ENCODE data around the gene MRTO4.
A peak's percentile ranks its signal among the peaks of the same experiment; 100 is the strongest.

Gene MRTO4

DNA sequence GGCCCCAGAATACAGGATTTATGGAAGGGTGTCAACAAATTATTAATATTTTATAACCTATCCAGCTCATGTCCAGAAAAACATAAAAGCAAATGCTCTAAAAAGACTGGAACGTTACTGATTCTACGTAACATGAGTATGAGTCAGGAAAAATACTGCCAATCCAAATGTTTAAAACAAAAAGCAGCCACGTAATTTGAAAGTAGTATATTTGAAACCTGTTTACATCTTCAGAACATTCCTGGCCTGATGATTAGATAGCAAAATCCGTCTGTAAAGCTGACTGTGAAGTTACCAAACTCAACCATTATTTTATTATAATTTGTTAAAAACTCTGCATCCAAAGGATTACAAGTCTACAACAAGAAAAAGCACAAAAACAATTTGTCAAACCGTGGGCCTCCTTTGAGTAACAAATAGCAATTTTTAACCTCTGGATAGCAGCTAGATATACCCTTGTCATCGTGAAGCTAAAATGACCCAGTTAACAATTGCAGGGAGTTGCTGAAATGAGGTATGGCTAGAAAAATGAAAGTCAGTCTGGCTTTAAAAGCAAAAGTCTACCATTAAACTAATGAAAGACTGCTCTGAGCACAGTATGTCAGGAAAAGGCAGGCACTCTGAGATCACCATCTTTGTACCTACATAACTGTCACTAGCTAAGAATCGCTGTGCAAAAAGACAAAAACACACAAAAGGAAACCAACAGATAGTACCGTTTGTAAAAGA is 42.7 kb upstream of the MRTO4 start:
- no peak for TF ChIP-seq TEAD4 (IDR thresholded peaks at IDR 0.05)
- no peak for TF ChIP-seq YY1 (IDR thresholded peaks at IDR 0.05; ENCODE audit: low read depth)
- TF ChIP-seq, protein P1, sequence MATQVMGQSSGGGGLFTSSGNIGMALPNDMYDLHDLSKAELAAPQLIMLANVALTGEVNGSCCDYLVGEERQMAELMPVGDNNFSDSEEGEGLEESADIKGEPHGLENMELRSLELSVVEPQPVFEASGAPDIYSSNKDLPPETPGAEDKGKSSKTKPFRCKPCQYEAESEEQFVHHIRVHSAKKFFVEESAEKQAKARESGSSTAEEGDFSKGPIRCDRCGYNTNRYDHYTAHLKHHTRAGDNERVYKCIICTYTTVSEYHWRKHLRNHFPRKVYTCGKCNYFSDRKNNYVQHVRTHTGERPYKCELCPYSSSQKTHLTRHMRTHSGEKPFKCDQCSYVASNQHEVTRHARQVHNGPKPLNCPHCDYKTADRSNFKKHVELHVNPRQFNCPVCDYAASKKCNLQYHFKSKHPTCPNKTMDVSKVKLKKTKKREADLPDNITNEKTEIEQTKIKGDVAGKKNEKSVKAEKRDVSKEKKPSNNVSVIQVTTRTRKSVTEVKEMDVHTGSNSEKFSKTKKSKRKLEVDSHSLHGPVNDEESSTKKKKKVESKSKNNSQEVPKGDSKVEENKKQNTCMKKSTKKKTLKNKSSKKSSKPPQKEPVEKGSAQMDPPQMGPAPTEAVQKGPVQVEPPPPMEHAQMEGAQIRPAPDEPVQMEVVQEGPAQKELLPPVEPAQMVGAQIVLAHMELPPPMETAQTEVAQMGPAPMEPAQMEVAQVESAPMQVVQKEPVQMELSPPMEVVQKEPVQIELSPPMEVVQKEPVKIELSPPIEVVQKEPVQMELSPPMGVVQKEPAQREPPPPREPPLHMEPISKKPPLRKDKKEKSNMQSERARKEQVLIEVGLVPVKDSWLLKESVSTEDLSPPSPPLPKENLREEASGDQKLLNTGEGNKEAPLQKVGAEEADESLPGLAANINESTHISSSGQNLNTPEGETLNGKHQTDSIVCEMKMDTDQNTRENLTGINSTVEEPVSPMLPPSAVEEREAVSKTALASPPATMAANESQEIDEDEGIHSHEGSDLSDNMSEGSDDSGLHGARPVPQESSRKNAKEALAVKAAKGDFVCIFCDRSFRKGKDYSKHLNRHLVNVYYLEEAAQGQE (IDR thresholded peaks at IDR 0.05; ENCODE audit: low read depth) = no peak
- TF ChIP-seq NFIC (IDR thresholded peaks at IDR 0.05) = no peak
- no peak for TF ChIP-seq EGR1 (IDR thresholded peaks at IDR 0.05)
- no peak for TF ChIP-seq CEBPB (IDR thresholded peaks at IDR 0.05)

DNA sequence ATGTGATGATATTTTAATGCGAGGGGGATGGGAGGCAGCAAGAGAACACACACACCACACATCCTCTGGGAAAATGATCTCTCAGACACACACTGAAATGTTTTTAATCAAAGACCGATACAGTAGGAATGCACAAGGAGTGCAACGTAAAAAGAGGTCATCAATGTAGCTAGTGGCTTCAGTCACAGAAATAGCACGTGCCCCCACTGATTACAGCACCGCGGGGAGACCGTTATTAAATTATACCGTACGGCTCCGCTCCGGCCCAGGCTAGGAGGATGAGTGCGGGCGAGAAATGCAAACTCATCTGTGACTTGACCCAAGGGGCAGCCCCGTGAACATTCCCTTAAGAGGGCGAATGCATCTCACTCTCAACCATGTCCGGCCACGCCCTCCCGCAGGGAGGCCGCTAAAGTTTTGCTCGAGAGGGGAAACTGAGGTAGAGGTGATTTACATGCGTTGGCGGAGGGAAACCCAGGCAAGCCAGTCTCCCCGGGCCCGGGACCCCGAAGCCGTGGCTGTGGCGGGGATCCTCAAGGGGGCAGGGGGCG is 42.1 kb upstream of the MRTO4 start:
- TF ChIP-seq, protein P1 (IDR thresholded peaks at IDR 0.05; ENCODE audit: low read depth) = no peak
- TF ChIP-seq NFIC (IDR thresholded peaks at IDR 0.05) (no peak), TCF12 (IDR thresholded peaks at IDR 0.05; ENCODE audit: low read depth) (no peak; the same call in 1 of the 2 replicates), CREB1 (IDR thresholded peaks at IDR 0.05; ENCODE audit: low read depth) (no peak), TAF1 (IDR thresholded peaks at IDR 0.05; ENCODE audit: low read depth) (no peak), EP300 (IDR thresholded peaks at IDR 0.05; ENCODE audit: borderline replicate concordance) (no peak), RAD21 (IDR thresholded peaks at IDR 0.05; ENCODE audit: low read depth) (no peak), YY1 (IDR thresholded peaks at IDR 0.05; ENCODE audit: low read depth) (no peak), CEBPB (IDR thresholded peaks at IDR 0.05) (no peak), FOXM1 (IDR thresholded peaks at IDR 0.05; ENCODE audit: borderline replicate concordance, low read depth) (no peak), EGR1 (IDR thresholded peaks at IDR 0.05) (no peak)
- TF ChIP-seq, protein P2, sequence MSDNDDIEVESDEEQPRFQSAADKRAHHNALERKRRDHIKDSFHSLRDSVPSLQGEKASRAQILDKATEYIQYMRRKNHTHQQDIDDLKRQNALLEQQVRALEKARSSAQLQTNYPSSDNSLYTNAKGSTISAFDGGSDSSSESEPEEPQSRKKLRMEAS (IDR thresholded peaks at IDR 0.05) = no peak
- TF ChIP-seq, protein P3, sequence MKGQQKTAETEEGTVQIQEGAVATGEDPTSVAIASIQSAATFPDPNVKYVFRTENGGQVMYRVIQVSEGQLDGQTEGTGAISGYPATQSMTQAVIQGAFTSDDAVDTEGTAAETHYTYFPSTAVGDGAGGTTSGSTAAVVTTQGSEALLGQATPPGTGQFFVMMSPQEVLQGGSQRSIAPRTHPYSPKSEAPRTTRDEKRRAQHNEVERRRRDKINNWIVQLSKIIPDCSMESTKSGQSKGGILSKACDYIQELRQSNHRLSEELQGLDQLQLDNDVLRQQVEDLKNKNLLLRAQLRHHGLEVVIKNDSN (IDR thresholded peaks at IDR 0.05) = no peak

DNA sequence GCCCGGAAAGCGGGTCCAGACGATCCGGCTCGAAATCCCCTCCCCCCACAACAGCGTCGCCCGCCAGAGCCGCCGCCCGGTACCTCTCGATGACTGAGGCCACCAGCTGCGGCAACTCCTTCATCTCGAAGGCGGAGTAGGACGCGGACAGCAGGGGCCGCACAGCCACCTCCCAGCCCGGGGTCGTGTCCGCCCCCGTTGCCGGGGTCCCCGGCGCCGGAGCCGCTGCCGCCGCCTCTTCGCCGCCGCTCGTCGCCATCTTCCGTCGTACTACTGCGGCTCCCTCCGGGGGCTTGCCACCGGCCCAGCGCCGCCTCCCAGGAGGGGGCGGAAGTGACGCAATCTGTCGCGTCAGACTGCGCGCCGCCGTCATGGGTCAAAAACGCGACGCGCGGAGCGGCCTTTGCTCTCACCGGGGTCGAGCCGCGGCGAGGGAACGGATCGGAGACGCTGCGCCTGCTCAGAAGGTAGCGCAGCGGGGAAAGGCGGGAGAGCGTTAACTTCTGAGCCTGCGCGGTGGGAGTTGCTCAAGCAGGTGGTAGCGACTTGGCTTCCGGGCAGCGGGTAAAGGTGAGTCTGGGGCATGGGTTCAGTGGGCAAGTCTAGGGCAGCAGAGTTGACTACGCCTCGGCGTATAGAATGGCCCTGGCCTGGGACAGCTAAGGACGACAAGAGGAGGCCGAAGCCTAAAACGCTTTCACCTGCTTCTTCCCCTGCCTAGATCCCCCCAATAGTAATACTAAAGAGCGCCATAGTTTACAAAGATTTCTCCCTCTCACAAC is 41.4 kb upstream of the MRTO4 start, which contains the start of gene UBR4:
TSS of gene UBR4 (minus strand) at position 277 of the 782 bp plus-strand sequence. CDS start at position 259, 18 bp downstream.
- TF ChIP-seq CREB1 (IDR thresholded peaks at IDR 0.05; ENCODE audit: low read depth) = peak; percentile 99
- TF ChIP-seq YY1 (IDR thresholded peaks at IDR 0.05; ENCODE audit: low read depth) = peak; percentile 84
- TF ChIP-seq TAF1 (IDR thresholded peaks at IDR 0.05; ENCODE audit: low read depth) = peak; percentile 72
- TF ChIP-seq EGR1 (IDR thresholded peaks at IDR 0.05) = 0 out of 2 replicates have a peak, but pooled peaks have one; percentile 30
- TF ChIP-seq, protein P2 (IDR thresholded peaks at IDR 0.05) = peak; percentile 90
- TF ChIP-seq NFIC (IDR thresholded peaks at IDR 0.05) = no peak
- TF ChIP-seq, protein P1 (IDR thresholded peaks at IDR 0.05; ENCODE audit: low read depth) = no peak
- no peak for TF ChIP-seq ZBTB7A (IDR thresholded peaks at IDR 0.05; ENCODE audit: low read depth)
- peak; percentile 45 for TF ChIP-seq TCF12 (IDR thresholded peaks at IDR 0.05; ENCODE audit: low read depth)
- TF ChIP-seq EP300 (IDR thresholded peaks at IDR 0.05; ENCODE audit: borderline replicate concordance) = no peak; the same call in 1 of the 2 replicates
- TF ChIP-seq, protein P3 (IDR thresholded peaks at IDR 0.05) = no peak; the same call in 1 of the 2 replicates
- no peak; the same call in none of the 2 replicates for TF ChIP-seq TEAD4 (IDR thresholded peaks at IDR 0.05)
- peak; percentile 77 for TF ChIP-seq CEBPB (IDR thresholded peaks at IDR 0.05)

Data from Ishikawa (cell line).